PC-3 (cell line): Measurements from ENCODE around the gene IGF1. TPM values are rescaled to one million over a fixed set of nuclear protein-coding genes. Genes with fewer than 3 reads are reported as not detected.

ENCODE experiments used
- ATAC-seq: fragments of 200-7000 bp; cut with Tn5 transposase; 2 replicates; pipeline ENCODE4 v1.9.1; 2020; ENCODE audit warnings: mild to moderate bottlenecking, moderate library complexity
- BruUV-seq: library from RNA; stranded (reverse); fragments of 400-500 nt; replicated peaks from 2 replicates; lab custom pipeline; 2021; lab: Mats Ljungman, UMichigan
- CTCF ChIA-PET: fragments of 300-600 bp; sonication (Branson Sonifier 250); formaldehyde crosslinking; loops from one replicate; lab custom pipeline; 2022; ENCODE audit warnings: antibody characterized with exemption; lab: Charles Lee
- POLR2A ChIA-PET: fragments of 300-600 bp; sonication (Branson Sonifier 250); formaldehyde crosslinking; loops from one replicate; lab custom pipeline; 2022; ENCODE audit warnings: antibody characterized with exemption; ENCODE audit not compliant: unreplicated experiment; lab: Charles Lee
- DNase-seq: peaks from one replicate; pipeline ENCODE4 v3.0.0-alpha.2; 2015
- H2AFZ ChIP-seq: fragments of 300-600 bp; sonication (generic); 2 replicates; pipeline ENCODE4 v1.6.0; 2016; ENCODE audit warnings: antibody characterized with exemption, low read length
- H3F3A ChIP-seq: fragments of 300-600 bp; sonication (generic); one replicate; pipeline ENCODE4 v1.6.0; 2017; ENCODE audit warnings: antibody characterized with exemption, low read length, control low read depth, mild to moderate bottlenecking; ENCODE audit not compliant: unreplicated experiment
- H3K27ac ChIP-seq: fragments of 300-600 bp; sonication (generic); 2 replicates; pipeline ENCODE4 v1.5.1; 2016; ENCODE audit warnings: mild to moderate bottlenecking, low read length
- H3K27me3 ChIP-seq: fragments of 300-600 bp; sonication (generic); 2 replicates; pipeline ENCODE4 v1.6.1; 2016; ENCODE audit warnings: low read length, mixed read lengths
- H3K36me3 ChIP-seq: fragments of 300-600 bp; sonication (generic); 2 replicates; pipeline ENCODE4 v1.6.1; 2016; ENCODE audit warnings: low read depth, mixed run types, low read length, mixed read lengths
- H3K4me1 ChIP-seq: fragments of 300-600 bp; sonication (generic); 2 replicates; pipeline ENCODE4 v1.5.1; 2016; ENCODE audit warnings: low read length; ENCODE audit not compliant: insufficient read depth
- H3K4me2 ChIP-seq: fragments of 300-600 bp; sonication (generic); 2 replicates; pipeline ENCODE4 v1.6.0; 2016; ENCODE audit warnings: low read length
- H3K4me3 ChIP-seq: fragments of 300-600 bp; sonication (generic); 2 replicates; pipeline ENCODE4 v1.5.1; 2016; ENCODE audit warnings: mild to moderate bottlenecking, low read length, mixed read lengths
- H3K79me2 ChIP-seq: fragments of 300-600 bp; sonication (generic); 2 replicates; pipeline ENCODE4 v1.6.1; 2017; ENCODE audit warnings: low read length, mixed read lengths
- H3K9ac ChIP-seq: fragments of 300-600 bp; sonication (generic); 2 replicates; pipeline ENCODE4 v1.6.0; 2016; ENCODE audit warnings: mild to moderate bottlenecking, low read length
- H3K9me2 ChIP-seq: fragments of 300-600 bp; sonication (generic); replicated peaks from 2 replicates; pipeline ENCODE4 v1.6.1; 2016; ENCODE audit warnings: mixed run types, low read length, mixed read lengths
- H3K9me3 ChIP-seq: fragments of 300-600 bp; sonication (generic); 2 replicates; pipeline ENCODE4 v1.6.1; 2016; ENCODE audit warnings: low read length, mixed read lengths
- H4K20me1 ChIP-seq: fragments of 300-600 bp; sonication (generic); 2 replicates; pipeline ENCODE4 v1.6.1; 2016; ENCODE audit warnings: low read length, mixed read lengths
- EZH2 ChIP-seq: fragments of 300-600 bp; sonication (generic); IDR thresholded peaks from one replicate; pipeline ENCODE4 v1.6.1; 2017; ENCODE audit warnings: antibody characterized with exemption, mild to moderate bottlenecking, low read length; ENCODE audit not compliant: unreplicated experiment
- EZH2phosphoT487 ChIP-seq: fragments of 300-600 bp; sonication (generic); IDR thresholded peaks from 2 replicates; pipeline ENCODE4 v1.6.1; 2018; ENCODE audit warnings: mild to moderate bottlenecking, antibody characterized with exemption, low read length, borderline replicate concordance
- intact Hi-C: fragments of 100-400 bp; cut with micrococcal nuclease; formaldehyde crosslinking; loops from 2 replicates; pipeline ENCODE4 v1.9.0; 2023
- total RNA-seq: library from RNA; depleted of rRNA; stranded (reverse); fragments of >200 nt; gene quantifications from 2 replicates; pipeline ENCODE4 v1.2.3, GENCODE V29; 2014
- TF ChIP-seq, protein P1 (sequence below): fragments of 300-600 bp; sonication (generic); conservative IDR thresholded peaks from 2 replicates; pipeline ENCODE4 v1.5.1; 2017; ENCODE audit warnings: antibody characterized with exemption, low read depth, mild to moderate bottlenecking, low read length

IGF1 gene
- total RNA-seq, 1 experiment from 2014 or later, result not detected

DNA sequence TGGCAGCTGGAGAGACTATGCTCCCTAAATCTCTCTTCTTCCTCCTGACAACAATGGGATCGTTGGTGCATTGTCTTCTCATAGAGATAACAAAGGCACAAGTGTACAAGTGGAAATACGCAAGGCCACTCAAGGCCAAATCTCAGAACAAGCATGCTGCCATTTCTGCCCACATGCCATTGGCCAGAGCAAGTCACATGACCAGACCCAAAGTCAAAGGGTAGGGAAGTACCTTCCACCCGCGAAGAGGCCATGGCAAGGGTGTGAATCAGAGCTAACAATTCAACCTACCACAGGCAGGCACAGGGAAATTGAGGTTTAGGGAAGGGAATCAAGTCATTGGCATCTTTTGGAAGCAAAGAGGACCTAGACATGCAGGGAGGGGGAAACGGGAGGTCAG, 38.5 kb upstream of the IGF1 start:
- no peak overlapping the region for H3K9ac ChIP-seq
- CTCF ChIA-PET, result no interaction called here
- intact Hi-C loops, result no loop called here
- H2AFZ ChIP-seq, result no peak overlapping the region
- no peaks in the 10 kb centered on the region for H4K20me1 ChIP-seq
- no TSS peak for BruUV-seq
- H3K9me2 ChIP-seq, result no peaks in the 10 kb centered on the region
- no peak for ATAC-seq
- no peak overlapping the region for H3K4me3 ChIP-seq
- no peaks in the 10 kb centered on the region for H3K79me2 ChIP-seq
- no peak overlapping the region for H3K4me2 ChIP-seq
- H3K4me1 ChIP-seq, result no peaks in the 10 kb centered on the region
- H3K27me3 ChIP-seq, result no peaks in the 10 kb centered on the region
- H3K27ac ChIP-seq, result no peak overlapping the region
- POLR2A ChIA-PET, result no interaction called here
- TF ChIP-seq, protein P1, sequence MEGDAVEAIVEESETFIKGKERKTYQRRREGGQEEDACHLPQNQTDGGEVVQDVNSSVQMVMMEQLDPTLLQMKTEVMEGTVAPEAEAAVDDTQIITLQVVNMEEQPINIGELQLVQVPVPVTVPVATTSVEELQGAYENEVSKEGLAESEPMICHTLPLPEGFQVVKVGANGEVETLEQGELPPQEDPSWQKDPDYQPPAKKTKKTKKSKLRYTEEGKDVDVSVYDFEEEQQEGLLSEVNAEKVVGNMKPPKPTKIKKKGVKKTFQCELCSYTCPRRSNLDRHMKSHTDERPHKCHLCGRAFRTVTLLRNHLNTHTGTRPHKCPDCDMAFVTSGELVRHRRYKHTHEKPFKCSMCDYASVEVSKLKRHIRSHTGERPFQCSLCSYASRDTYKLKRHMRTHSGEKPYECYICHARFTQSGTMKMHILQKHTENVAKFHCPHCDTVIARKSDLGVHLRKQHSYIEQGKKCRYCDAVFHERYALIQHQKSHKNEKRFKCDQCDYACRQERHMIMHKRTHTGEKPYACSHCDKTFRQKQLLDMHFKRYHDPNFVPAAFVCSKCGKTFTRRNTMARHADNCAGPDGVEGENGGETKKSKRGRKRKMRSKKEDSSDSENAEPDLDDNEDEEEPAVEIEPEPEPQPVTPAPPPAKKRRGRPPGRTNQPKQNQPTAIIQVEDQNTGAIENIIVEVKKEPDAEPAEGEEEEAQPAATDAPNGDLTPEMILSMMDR, result no peak
- no peak for TF ChIP-seq EZH2phosphoT487
- TF ChIP-seq EZH2, result no peak
- no peak for DNase-seq
- H3K36me3 ChIP-seq, result no peaks in the 10 kb centered on the region
- no peaks in the 10 kb centered on the region for H3F3A ChIP-seq
- peaks cover 4% of the 10 kb centered on the region; the same call in 1 of the 2 replicates for H3K9me3 ChIP-seq

DNA sequence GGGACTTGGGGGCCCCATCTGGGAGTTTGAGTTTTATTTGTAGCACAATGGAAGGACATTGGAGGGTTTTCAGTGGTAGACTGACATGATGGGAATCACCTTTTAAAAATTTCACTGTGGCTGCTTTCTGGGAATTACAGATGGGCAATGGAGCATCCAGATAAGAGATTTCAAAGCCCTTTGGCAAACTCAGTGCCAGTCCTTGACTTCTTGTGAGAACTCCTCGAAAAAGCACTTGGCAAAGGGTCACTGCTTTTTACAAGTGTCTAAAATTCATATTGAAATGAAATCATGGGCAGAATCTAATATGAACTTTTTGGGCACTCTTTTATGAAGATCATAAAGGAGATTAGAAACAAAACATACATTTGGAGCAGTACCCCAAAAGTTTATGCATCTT, 34.3 kb upstream of the IGF1 start:
- DNase-seq (no peak), ATAC-seq (no peak)
- Histone ChIP-seq H3K27me3 (no peaks in the 10 kb centered on the region), H4K20me1 (no peaks in the 10 kb centered on the region), H3K36me3 (no peaks in the 10 kb centered on the region), H3K4me2 (no peak overlapping the region), H3K27ac (no peak overlapping the region), H3K79me2 (no peaks in the 10 kb centered on the region), H2AFZ (no peak overlapping the region), H3K4me1 (no peaks in the 10 kb centered on the region), H3K9ac (no peak overlapping the region), H3F3A (no peaks in the 10 kb centered on the region), H3K9me3 (peaks cover 4% of the 10 kb centered on the region; the same call in 1 of the 2 replicates), H3K9me2 (no peaks in the 10 kb centered on the region), H3K4me3 (no peak overlapping the region)
- intact Hi-C loops, result no loop called here
- ChIA-PET POLR2A (no interaction called here), CTCF (no interaction called here)
- TF ChIP-seq EZH2, result no peak
- BruUV-seq, result no TSS peak

DNA sequence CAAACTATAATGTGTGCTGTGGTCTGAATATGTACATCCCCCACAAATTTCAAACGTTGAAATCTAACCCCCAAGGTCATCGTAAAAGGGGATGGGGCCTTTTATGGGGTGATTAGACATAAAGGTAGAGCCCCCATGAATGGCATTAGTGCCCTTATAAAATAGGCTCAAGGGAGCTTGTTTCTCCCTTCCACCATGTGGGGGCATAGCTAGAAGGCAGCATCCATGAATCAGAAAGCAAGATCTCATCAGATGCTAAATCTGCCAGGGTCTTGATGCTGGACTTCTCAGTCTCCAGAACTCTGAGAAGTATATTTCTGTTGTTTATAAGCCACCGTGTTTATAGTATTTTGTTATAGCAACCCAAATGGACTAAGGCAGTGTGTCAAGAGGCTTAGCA, 33.4 kb upstream of the IGF1 start:
- Histone ChIP-seq H3K9me3 (peaks cover 4% of the 10 kb centered on the region; the same call in 1 of the 2 replicates), H3K27me3 (no peaks in the 10 kb centered on the region), H3K9ac (no peak overlapping the region), H3K4me3 (no peak overlapping the region), H3K79me2 (no peaks in the 10 kb centered on the region), H4K20me1 (no peaks in the 10 kb centered on the region), H3K36me3 (no peaks in the 10 kb centered on the region), H3K4me1 (no peaks in the 10 kb centered on the region), H2AFZ (no peak overlapping the region), H3K27ac (no peak overlapping the region), H3K9me2 (no peaks in the 10 kb centered on the region), H3F3A (no peaks in the 10 kb centered on the region), H3K4me2 (no peak overlapping the region)
- intact Hi-C loops, result no loop called here
- no peak for ATAC-seq
- BruUV-seq, result no TSS peak
- ChIA-PET CTCF (no interaction called here), POLR2A (no interaction called here)
- DNase-seq, result no peak
- no peak for TF ChIP-seq EZH2
- no peak for TF ChIP-seq EZH2phosphoT487
- TF ChIP-seq, protein P1, result no peak
